Measurements from ENCODE around the gene PRIM1. TPM values are rescaled to one million over a fixed set of nuclear protein-coding genes. Genes with fewer than 3 reads are reported as not detected.

The PRIM1 gene
- total and polyA plus RNA-seq, 2 of the 13 experiments (the other 11 are each of a cell fraction or from before 2014, with no cell fraction given), result 30.0 to 47.3 TPM

- H4K20me1 ChIP-seq (ENCODE audit: insufficient read depth, low read length), result no peaks in the 10 kb centered on the region
- TF ChIP-seq CEBPB (IDR thresholded peaks at IDR 0.05; ENCODE audit: borderline replicate concordance, low read depth, low read length), result 0 out of 2 replicates have a peak, but pooled peaks have one; percentile 7
- no peak for TF ChIP-seq REXO4 (CRISPR knock-in tag; IDR thresholded peaks at IDR 0.05; ENCODE audit: borderline replicate concordance)
- no peak for FAIRE-seq
- H3K9ac ChIP-seq (ENCODE audit: insufficient read depth, low read depth, low read length), result no peak overlapping the region
- no peaks in the 10 kb centered on the region for H3K9me3 ChIP-seq (ENCODE audit: low read length)
- intact Hi-C loops (cut with micrococcal nuclease; ENCODE audit: unreplicated experiment), result no loop called here
- no peak overlapping the region for H3K4me2 ChIP-seq (ENCODE audit: low read depth, low read length)
- H3K27ac ChIP-seq (ENCODE audit: extremely low read length, insufficient read depth, low read length), result no peak overlapping the region
- no peaks in the 10 kb centered on the region for H3K27me3 ChIP-seq (ENCODE audit: control insufficient read depth in 1 of 2, insufficient read depth in 2 of 2, low read length in 2 of 2)
- no peak overlapping the region for H3K4me3 ChIP-seq (replicated peaks in 1 of 3; ENCODE audit: insufficient read depth in 1 of 3, low read depth in 2 of 3, low read length in 3 of 3)
- peaks cover 10% of the 10 kb centered on the region for H3K4me1 ChIP-seq (ENCODE audit: insufficient read depth, low read length)
- no TSS peak for BruUV-seq (replicated peaks)
- in situ Hi-C loops (cut with HindIII; ENCODE audit: extremely low pct_ligation_motif_present, low pct_unique_long_range_greater_than_20kb), result no loop called here
- H3K79me2 ChIP-seq (ENCODE audit: insufficient read depth, low read length), result no peaks in the 10 kb centered on the region
- CTCF ChIA-PET (ENCODE audit: low intra/inter-chr PET ratio, low total read pairs), result no interaction called here
- POLR2A ChIA-PET, result no interaction called here
- 48% methylated on average over 1 of the region's 1 CpG for WGBS (ENCODE audit: low lambda C conversion rate)
- no peak overlapping the region for H2AFZ ChIP-seq (ENCODE audit: low read length)
- ATAC-seq, result no peak
- no peak for DNase-seq (ENCODE audit: low spot score)
- no peaks in the 10 kb centered on the region for H3K36me3 ChIP-seq (replicated peaks in 1 of 2; ENCODE audit: control insufficient read depth in 1 of 2, insufficient read depth in 2 of 2, low read length in 2 of 2)
Observed at GRCh38 chr12:56785874-56786273, 33.8 kb upstream of the PRIM1 start.

- H3K27ac ChIP-seq (ENCODE audit: extremely low read length, insufficient read depth, low read length), result no peak overlapping the region
- ATAC-seq, result no peak
- H3K9ac ChIP-seq (ENCODE audit: insufficient read depth, low read depth, low read length), result no peak overlapping the region
- DNase-seq (ENCODE audit: low spot score), result no peak
- CTCF ChIA-PET (ENCODE audit: low intra/inter-chr PET ratio, low total read pairs), result no interaction called here
- H4K20me1 ChIP-seq (ENCODE audit: insufficient read depth, low read length), result no peaks in the 10 kb centered on the region
- H2AFZ ChIP-seq (ENCODE audit: low read length), result no peak overlapping the region
- H3K36me3 ChIP-seq (replicated peaks in 1 of 2; ENCODE audit: control insufficient read depth in 1 of 2, insufficient read depth in 2 of 2, low read length in 2 of 2), result no peaks in the 10 kb centered on the region
- WGBS (ENCODE audit: low lambda C conversion rate), result 25% methylated on average over 1 of the region's 2 CpGs
- no TSS peak for BruUV-seq (replicated peaks)
- H3K9me3 ChIP-seq (ENCODE audit: low read length), result no peaks in the 10 kb centered on the region
- no peaks in the 10 kb centered on the region for H3K79me2 ChIP-seq (ENCODE audit: insufficient read depth, low read length)
- in situ Hi-C loops (cut with HindIII; ENCODE audit: extremely low pct_ligation_motif_present, low pct_unique_long_range_greater_than_20kb), result no loop called here
- H3K4me3 ChIP-seq (replicated peaks in 1 of 3; ENCODE audit: insufficient read depth in 1 of 3, low read depth in 2 of 3, low read length in 3 of 3), result no peak overlapping the region
- intact Hi-C loops (cut with micrococcal nuclease; ENCODE audit: unreplicated experiment), result no loop called here
- no peak for FAIRE-seq
- no peak overlapping the region for H3K4me2 ChIP-seq (ENCODE audit: low read depth, low read length)
- H3K27me3 ChIP-seq (ENCODE audit: control insufficient read depth in 1 of 2, insufficient read depth in 2 of 2, low read length in 2 of 2), result no peaks in the 10 kb centered on the region
- peaks cover 10% of the 10 kb centered on the region for H3K4me1 ChIP-seq (ENCODE audit: insufficient read depth, low read length)
- POLR2A ChIA-PET, result no interaction called here
- TF ChIP-seq MTA1 (CRISPR knock-in tag; IDR thresholded peaks at IDR 0.05; ENCODE audit: borderline replicate concordance), result no peak
- TF ChIP-seq BRF2 (CRISPR knock-in tag; IDR thresholded peaks at IDR 0.05), result no peak
- TF ChIP-seq CSRNP2 (CRISPR knock-in tag; conservative IDR thresholded peaks at IDR 0.05; ENCODE audit: low read depth), result no peak
- TF ChIP-seq ZNF329 (CRISPR knock-in tag; IDR thresholded peaks at IDR 0.05; ENCODE audit: low read depth), result no peak
- no peak for TF ChIP-seq ATF1 (CRISPR knock-in tag; IDR thresholded peaks at IDR 0.05)
- TF ChIP-seq ATF4 (CRISPR knock-in tag; IDR thresholded peaks at IDR 0.05), result no peak
- TF ChIP-seq ZNF792 (CRISPR knock-in tag; IDR thresholded peaks at IDR 0.05), result no peak
- TF ChIP-seq RNF2 (conservative IDR thresholded peaks at IDR 0.05; ENCODE audit: low read depth), result no peak
- no peak for TF ChIP-seq PRPF4 (IDR thresholded peaks at IDR 0.05; ENCODE audit: low read depth, low read length, poor library complexity, severe bottlenecking)
- TF ChIP-seq ZFP62 (CRISPR knock-in tag; IDR thresholded peaks at IDR 0.05), result no peak
- no peak for TF ChIP-seq TERF1 (CRISPR knock-in tag; IDR thresholded peaks at IDR 0.05)
- TF ChIP-seq ARNT (IDR thresholded peaks at IDR 0.05), result no peak
Observed at GRCh38 chr12:56785141-56785865, 33.2 kb upstream of the PRIM1 start.
